Activated naive CD4-positive, alpha-beta T cell treated with anti-CD3 and anti-CD28 coated beads, Interleukin-2, amount 50 U/mL, for 24 hours (primary cell): Measurements from ENCODE around the gene S100B.
"Not testable (repeated sequence)": the region's sequence is repeated elsewhere in the genome, so short reads cannot be mapped to it uniquely, and the experiment has no call there.

Source experiments
- H3K27ac Mint-ChIP-seq: one replicate; pipeline ENCODE4 v1.8.0; 2021; ENCODE audit warnings: mild to moderate bottlenecking, mixed read lengths
- H3K27me3 Mint-ChIP-seq: one replicate; pipeline ENCODE4 v1.8.0; 2021; ENCODE audit warnings: mixed read lengths
- H3K36me3 Mint-ChIP-seq: one replicate; pipeline ENCODE4 v1.8.0; 2021; ENCODE audit warnings: mixed read lengths
- H3K4me1 Mint-ChIP-seq: one replicate; pipeline ENCODE4 v1.8.0; 2021; ENCODE audit warnings: mixed read lengths
- H3K4me3 Mint-ChIP-seq: one replicate; pipeline ENCODE4 v1.8.0; 2021; ENCODE audit warnings: mild to moderate bottlenecking, mixed read lengths
- H3K9me3 Mint-ChIP-seq: one replicate; pipeline ENCODE4 v1.8.0; 2021; ENCODE audit warnings: mixed read lengths

The S100B gene

GRCh38 chr21:46598581-46599572 lies 6.0 kb downstream of the S100B start:
- Mint-ChIP-seq H3K27me3 (no peaks in the 10 kb centered on the region), H3K4me3 (no peak overlapping the region), H3K27ac (no peak overlapping the region), H3K36me3 (no peaks in the 10 kb centered on the region), H3K4me1 (peaks cover 26% of the 10 kb centered on the region), H3K9me3 (no peaks in the 10 kb centered on the region)

DNA sequence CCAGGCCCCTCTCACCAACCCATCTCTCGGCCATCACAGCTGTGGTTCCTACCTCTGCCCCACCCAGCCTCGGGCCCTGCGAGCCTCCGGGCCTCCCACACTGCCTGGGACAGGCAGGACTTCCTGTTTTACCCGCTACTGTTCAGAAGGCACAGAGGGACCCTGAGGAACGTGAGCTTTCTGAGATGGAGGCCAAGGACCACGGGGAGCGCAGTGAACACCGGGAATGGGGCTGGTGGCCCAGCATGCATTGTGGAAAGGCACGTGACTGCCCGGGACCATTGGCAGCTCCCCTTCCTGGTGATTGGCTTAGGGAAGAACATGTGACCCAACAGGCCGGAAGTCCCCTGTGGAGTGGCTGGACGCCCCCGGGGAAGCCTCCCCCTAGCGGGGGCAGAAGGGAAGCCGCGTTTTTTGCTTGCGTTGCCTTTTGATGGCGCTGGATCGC lies 7.0 kb downstream of the S100B start:
- Mint-ChIP-seq H3K27me3 (no peaks in the 10 kb centered on the region), H3K4me1 (peaks cover 26% of the 10 kb centered on the region), H3K36me3 (peaks cover 3% of the 10 kb centered on the region), H3K9me3 (no peaks in the 10 kb centered on the region), H3K4me3 (no peak overlapping the region), H3K27ac (no peak overlapping the region)

GRCh38 chr21:46597031-46597430 lies 7.9 kb downstream of the S100B start:
- no peak overlapping the region for H3K4me3 Mint-ChIP-seq
- H3K9me3 Mint-ChIP-seq: no peaks in the 10 kb centered on the region
- H3K36me3 Mint-ChIP-seq: peaks cover 3% of the 10 kb centered on the region
- H3K27me3 Mint-ChIP-seq: no peaks in the 10 kb centered on the region
- peaks cover 18% of the 10 kb centered on the region for H3K4me1 Mint-ChIP-seq
- no peak overlapping the region for H3K27ac Mint-ChIP-seq

- H3K27ac Mint-ChIP-seq: no peak overlapping the region
- peaks cover 3% of the 10 kb centered on the region for H3K36me3 Mint-ChIP-seq
- no peak overlapping the region for H3K4me3 Mint-ChIP-seq
- no peaks in the 10 kb centered on the region for H3K27me3 Mint-ChIP-seq
- no peaks in the 10 kb centered on the region for H3K9me3 Mint-ChIP-seq
- peaks cover 14% of the 10 kb centered on the region for H3K4me1 Mint-ChIP-seq
Observed at GRCh38 chr21:46596201-46596600, 8.7 kb downstream of the S100B start.

GRCh38 chr21:46594276-46594675 lies 10.6 kb downstream of the S100B start:
- no peaks in the 10 kb centered on the region for H3K9me3 Mint-ChIP-seq
- H3K4me1 Mint-ChIP-seq: peaks cover 2% of the 10 kb centered on the region
- H3K27me3 Mint-ChIP-seq: no peaks in the 10 kb centered on the region
- peaks cover 9% of the 10 kb centered on the region for H3K36me3 Mint-ChIP-seq
- no peak overlapping the region for H3K4me3 Mint-ChIP-seq
- H3K27ac Mint-ChIP-seq: no peak overlapping the region

DNA sequence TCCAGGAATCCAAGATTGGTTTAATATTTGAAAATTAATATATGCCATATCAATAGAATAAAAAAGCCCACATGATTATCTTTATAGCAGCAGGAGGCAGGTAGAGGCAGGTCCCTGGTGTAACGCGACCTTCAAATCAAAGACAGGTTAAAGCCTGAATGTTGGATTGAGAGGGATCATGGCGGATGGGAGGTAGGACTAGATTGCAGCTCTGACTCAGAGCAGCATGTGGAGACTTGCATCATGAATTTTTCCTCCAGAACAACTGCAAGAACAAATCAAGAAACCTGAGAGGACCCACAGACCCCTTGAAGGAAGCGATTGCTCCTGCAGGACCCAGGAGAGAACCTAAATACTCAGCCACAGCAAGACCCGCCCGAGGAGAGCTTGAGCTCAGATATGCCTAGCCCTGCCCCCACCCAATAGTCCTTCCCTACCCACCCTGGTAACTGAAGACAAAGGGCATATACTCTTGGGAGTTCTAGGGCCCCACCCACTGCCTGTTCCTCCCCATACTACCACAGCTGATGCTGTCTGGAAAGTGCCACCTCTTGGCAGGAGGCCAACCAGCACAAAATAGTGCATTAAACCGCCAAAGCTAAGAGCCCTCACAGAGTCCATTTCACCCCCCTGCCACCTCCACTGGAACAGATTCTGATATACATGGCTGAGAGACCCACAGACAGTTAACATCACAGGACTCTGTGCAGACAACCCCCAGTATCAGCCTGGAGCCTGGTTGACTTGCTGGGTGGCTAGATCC lies 19.5 kb downstream of the S100B start:
- Mint-ChIP-seq H3K36me3 (peaks cover 31% of the 10 kb centered on the region), H3K9me3 (peaks cover 26% of the 10 kb centered on the region), H3K4me1 (peaks cover 37% of the 10 kb centered on the region), H3K27ac (no peak overlapping the region), H3K27me3 (no peaks in the 10 kb centered on the region), H3K4me3 (no peak overlapping the region)

- H3K27me3 Mint-ChIP-seq: no peaks in the 10 kb centered on the region
- no peak overlapping the region for H3K4me3 Mint-ChIP-seq
- peaks cover 36% of the 10 kb centered on the region for H3K9me3 Mint-ChIP-seq
- no peak overlapping the region for H3K27ac Mint-ChIP-seq
- peaks cover 35% of the 10 kb centered on the region for H3K36me3 Mint-ChIP-seq
- peaks cover 24% of the 10 kb centered on the region for H3K4me1 Mint-ChIP-seq
Observed at GRCh38 chr21:46581780-46582307, 23.0 kb downstream of the S100B start.

DNA sequence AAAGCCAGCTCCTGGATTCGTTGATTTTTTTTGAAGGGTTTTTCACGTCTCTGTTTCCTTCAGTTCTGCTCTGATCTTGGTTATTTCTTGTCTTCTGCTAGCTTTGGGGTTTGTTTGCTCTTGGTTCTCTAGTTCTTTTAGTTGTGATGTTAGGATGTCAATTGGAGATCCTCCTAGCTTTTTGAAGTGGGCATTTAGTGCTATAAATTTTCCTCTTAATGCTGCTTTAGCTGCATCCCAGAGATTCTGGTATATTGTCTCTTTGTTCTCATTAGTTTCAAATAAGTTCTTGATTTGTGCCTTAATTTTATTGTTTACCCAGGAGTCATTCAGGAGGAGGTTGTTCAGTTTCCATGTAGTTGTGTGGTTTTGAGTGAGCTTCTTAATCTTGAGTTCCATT lies 25.5 kb downstream of the S100B start:
- peaks cover 29% of the 10 kb centered on the region for H3K36me3 Mint-ChIP-seq
- H3K27ac Mint-ChIP-seq, H3K27me3 Mint-ChIP-seq, H3K4me3 Mint-ChIP-seq: not testable (repeated sequence)
- H3K9me3 Mint-ChIP-seq: peaks cover 26% of the 10 kb centered on the region
- H3K4me1 Mint-ChIP-seq: peaks cover 34% of the 10 kb centered on the region

GRCh38 chr21:46577786-46578185 lies 27.1 kb downstream of the S100B start:
- not testable (repeated sequence) for H3K27me3 Mint-ChIP-seq, H3K27ac Mint-ChIP-seq, H3K4me3 Mint-ChIP-seq
- Mint-ChIP-seq H3K4me1 (peaks cover 40% of the 10 kb centered on the region), H3K9me3 (peaks cover 31% of the 10 kb centered on the region), H3K36me3 (peaks cover 32% of the 10 kb centered on the region)

DNA sequence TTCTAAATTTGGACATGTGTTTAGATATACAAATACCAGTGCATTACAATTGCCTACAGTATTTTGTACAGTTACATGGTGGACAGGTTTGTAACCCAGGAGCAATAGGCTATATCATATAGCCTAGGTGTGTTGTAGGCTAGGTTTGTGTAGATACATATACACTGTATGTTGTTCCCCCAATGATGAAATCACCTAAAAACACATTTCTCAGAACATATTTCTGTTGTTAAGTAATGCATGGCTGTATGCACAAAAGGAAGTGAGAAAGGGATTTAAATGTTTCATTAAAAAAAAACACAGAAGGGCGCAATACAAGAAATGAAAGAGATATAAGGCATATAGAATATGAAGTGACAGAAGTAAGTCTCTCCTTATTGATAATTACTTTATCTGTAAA lies 32.0 kb downstream of the S100B start:
- Mint-ChIP-seq H3K4me1 (peaks cover 51% of the 10 kb centered on the region), H3K4me3 (no peak overlapping the region), H3K9me3 (peaks cover 12% of the 10 kb centered on the region), H3K27me3 (no peaks in the 10 kb centered on the region), H3K27ac (no peak overlapping the region), H3K36me3 (peaks cover 26% of the 10 kb centered on the region)

- H3K27ac Mint-ChIP-seq: peak overlapping the region; percentile 1
- peaks cover 33% of the 10 kb centered on the region for H3K36me3 Mint-ChIP-seq
- peaks cover 51% of the 10 kb centered on the region for H3K4me1 Mint-ChIP-seq
- H3K27me3 Mint-ChIP-seq: no peaks in the 10 kb centered on the region
- peaks cover 6% of the 10 kb centered on the region for H3K9me3 Mint-ChIP-seq
- no peak overlapping the region for H3K4me3 Mint-ChIP-seq
Observed at GRCh38 chr21:46570631-46571030, 34.3 kb downstream of the S100B start.

DNA sequence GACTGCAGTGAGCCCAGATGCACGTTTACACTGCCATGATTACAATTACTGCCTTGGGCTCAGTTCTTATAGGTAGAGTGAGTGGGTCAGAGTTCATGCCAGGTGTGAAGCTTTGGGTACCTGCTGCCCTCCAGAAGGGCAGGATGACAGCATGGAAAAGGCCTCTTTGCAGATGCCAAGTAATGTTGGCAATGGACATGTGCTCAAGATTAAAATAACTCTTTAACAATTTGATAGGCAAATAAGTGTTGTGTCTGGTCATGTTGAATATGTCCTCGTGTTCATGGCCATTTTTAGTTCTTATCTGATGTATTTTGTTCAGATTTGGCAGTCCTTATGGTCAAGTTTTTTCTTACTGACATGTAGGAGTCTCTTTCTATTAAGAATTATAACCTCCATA lies 34.8 kb downstream of the S100B start:
- H3K27ac Mint-ChIP-seq: no peak overlapping the region
- H3K27me3 Mint-ChIP-seq: no peaks in the 10 kb centered on the region
- H3K36me3 Mint-ChIP-seq: peaks cover 36% of the 10 kb centered on the region
- H3K4me1 Mint-ChIP-seq: peaks cover 51% of the 10 kb centered on the region
- H3K9me3 Mint-ChIP-seq: peaks cover 6% of the 10 kb centered on the region
- no peak overlapping the region for H3K4me3 Mint-ChIP-seq

DNA sequence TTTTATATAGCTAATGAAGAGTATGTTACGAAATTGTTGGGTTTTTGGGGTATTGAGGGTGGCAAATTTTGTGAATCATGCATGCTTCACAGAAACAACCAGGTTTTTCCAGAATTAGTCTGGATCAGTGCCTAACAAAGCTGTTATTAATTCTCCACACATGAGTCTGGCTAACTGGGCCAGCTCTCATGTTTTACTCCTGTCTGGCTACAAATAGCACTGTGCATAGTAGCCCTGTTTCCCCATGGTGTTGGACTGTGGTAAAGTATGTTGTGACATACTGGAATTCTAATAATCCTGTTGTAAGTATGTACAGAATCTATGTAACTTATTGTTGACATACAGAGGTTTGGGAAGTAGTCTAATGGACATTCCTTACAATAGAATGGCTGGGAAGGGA lies 35.8 kb downstream of the S100B start:
- peaks cover 39% of the 10 kb centered on the region for H3K36me3 Mint-ChIP-seq
- H3K4me3 Mint-ChIP-seq: no peak overlapping the region
- H3K9me3 Mint-ChIP-seq: peaks cover 6% of the 10 kb centered on the region
- no peaks in the 10 kb centered on the region for H3K27me3 Mint-ChIP-seq
- H3K27ac Mint-ChIP-seq: no peak overlapping the region
- H3K4me1 Mint-ChIP-seq: peaks cover 44% of the 10 kb centered on the region

GRCh38 chr21:46568562-46568961 lies 36.3 kb downstream of the S100B start:
- Mint-ChIP-seq H3K4me3 (no peak overlapping the region), H3K4me1 (peaks cover 44% of the 10 kb centered on the region), H3K27me3 (no peaks in the 10 kb centered on the region), H3K9me3 (peaks cover 6% of the 10 kb centered on the region), H3K27ac (peak overlapping the region; percentile 12), H3K36me3 (peaks cover 37% of the 10 kb centered on the region)

- H3K27ac Mint-ChIP-seq: peak overlapping the region; percentile 8
- H3K27me3 Mint-ChIP-seq: no peaks in the 10 kb centered on the region
- H3K36me3 Mint-ChIP-seq: peaks cover 36% of the 10 kb centered on the region
- no peaks in the 10 kb centered on the region for H3K9me3 Mint-ChIP-seq
- no peak overlapping the region for H3K4me3 Mint-ChIP-seq
- H3K4me1 Mint-ChIP-seq: peaks cover 56% of the 10 kb centered on the region
Observed at GRCh38 chr21:46567348-46567747, 37.5 kb downstream of the S100B start.

DNA sequence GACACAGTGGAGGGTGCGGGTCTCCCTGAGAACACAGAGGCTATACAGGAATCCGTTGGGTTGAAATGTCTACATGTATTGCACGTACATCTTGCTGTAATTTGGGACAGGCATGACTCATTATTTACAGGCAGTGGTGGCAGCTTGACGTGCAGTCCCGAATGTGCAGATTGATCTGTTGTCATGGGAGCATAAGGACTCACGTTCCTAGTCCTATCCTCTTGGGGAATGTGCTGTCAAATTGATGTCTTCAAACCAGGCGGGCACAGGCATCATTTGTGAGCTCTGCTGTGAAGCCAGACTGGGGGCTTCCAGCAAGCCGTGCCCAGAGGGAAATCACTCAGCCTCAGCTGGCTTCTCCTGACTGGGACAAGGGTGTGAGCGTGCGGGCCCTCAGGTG lies 40.5 kb downstream of the S100B start:
- Mint-ChIP-seq H3K27me3 (no peaks in the 10 kb centered on the region), H3K27ac (no peak overlapping the region), H3K4me1 (peaks cover 73% of the 10 kb centered on the region), H3K36me3 (peaks cover 30% of the 10 kb centered on the region), H3K4me3 (no peak overlapping the region), H3K9me3 (no peaks in the 10 kb centered on the region)
